Esophagus squamous epithelium (tissue), 4 donors: ENCODE data around the gene CIAO2A.

Experiments used
- CTCF ChIP-seq, 6 experiments: fragments of 450-650 bp in 4 of 6; fragments of 200-600 bp in 2 of 6; sonication (generic) in 2 of 6; IDR thresholded peaks; one replicate each; pipeline ENCODE4 v1.5.1; 2016 to 2019; ENCODE audit warnings: antibody characterized with exemption in 6 of 6, mild to moderate bottlenecking in 4 of 6, moderate library complexity in 4 of 6
- POLR2A ChIP-seq, 4 donors: fragments of 450-650 bp; IDR thresholded peaks; one replicate each; pipeline ENCODE4 v1.6.1; 2017; ENCODE audit warnings: antibody characterized with exemption in 4 of 4, mild to moderate bottlenecking in 4 of 4, moderate library complexity in 3 of 4

GRCh38 chr15:64102497-64102896, 8.9 kb upstream of the CIAO2A start:
- no peak for TF ChIP-seq CTCF (IDR thresholded peaks at IDR 0.05)
- no peak for TF ChIP-seq POLR2A (IDR thresholded peaks at IDR 0.05)
